Measurements from ENCODE around the gene SLC43A1.

The SLC43A1 gene

GRCh38 chr11:57438345-57439285 is 76.9 kb downstream of the SLC43A1 start:
- peak; percentile 97 to 99 for DNase-seq
- no peak overlapping the region for H3K4me3 ChIP-seq (ENCODE audit: low read depth, low read length)

GRCh38 chr11:57436031-57436430 is 79.5 kb downstream of the SLC43A1 start:
- Histone ChIP-seq H3K4me2 (ENCODE audit: low read length) (no peak overlapping the region), H2BK120ac (ENCODE audit: insufficient read depth, low read length, poor library complexity) (no peak overlapping the region), H3K18ac (ENCODE audit: low read length) (no peak overlapping the region), H3K4me1 (ENCODE audit: control insufficient read depth in 1 of 2, insufficient read depth in 2 of 2, low read length in 2 of 2) (peaks cover 2 to 7% of the 10 kb centered on the region in 2 experiments), H3K9me3 (ENCODE audit: insufficient read depth, low read depth, low read length) (no peaks in the 10 kb centered on the region), H2AFZ (ENCODE audit: insufficient read depth, low read length, poor library complexity) (no peak overlapping the region), H4K12ac (ENCODE audit: low read depth, low read length) (no peak overlapping the region), H2AK5ac (ENCODE audit: low read length) (no peak overlapping the region), H2BK12ac (ENCODE audit: low read length) (no peak overlapping the region), H4K91ac (ENCODE audit: low read depth, low read length) (no peak overlapping the region), H4K8ac (ENCODE audit: low read depth, low read length) (no peak overlapping the region), H3K23ac (ENCODE audit: low read length) (no peak overlapping the region), H3K27me3 (ENCODE audit: insufficient read depth, low read length) (no peaks in the 10 kb centered on the region), H3K79me2 (ENCODE audit: control insufficient read depth, insufficient read depth, low read length, poor library complexity) (no peaks in the 10 kb centered on the region), H3K4me3 (ENCODE audit: low read depth, low read length) (no peak overlapping the region), H3K14ac (ENCODE audit: low read length) (no peak overlapping the region), H3K4ac (ENCODE audit: low read depth, low read length) (no peak overlapping the region), H3K27ac (ENCODE audit: low read depth, low read length) (no peak overlapping the region), H3K36me3 (ENCODE audit: control insufficient read depth in 1 of 2, insufficient read depth in 2 of 2, low read length in 2 of 2) (no peaks in the 10 kb centered on the region), H2BK5ac (ENCODE audit: low read depth, low read length, poor library complexity) (no peak overlapping the region), H3K79me1 (ENCODE audit: low read length) (no peaks in the 10 kb centered on the region), H3K9ac (ENCODE audit: low read length) (no peak overlapping the region)
- WGBS (ENCODE audit: extremely low coverage, insufficient coverage, insufficient read length) = no CpG with 5 or more reads among the region's 7 CpGs
- peak in 1 of 2 donors; percentile 61 for DNase-seq

More at GRCh38 chr11:57438345-57439285, 76.9 kb downstream of the SLC43A1 start:
- no peak overlapping the region for H3K14ac ChIP-seq (ENCODE audit: low read length)
- H3K4me2 ChIP-seq (ENCODE audit: low read length) = no peak overlapping the region
- H3K4me1 ChIP-seq (ENCODE audit: control insufficient read depth in 1 of 2, insufficient read depth in 2 of 2, low read length in 2 of 2) = no peaks in the 10 kb centered on the region
- no peaks in the 10 kb centered on the region for H3K27me3 ChIP-seq (ENCODE audit: insufficient read depth, low read length)
- H2BK120ac ChIP-seq (ENCODE audit: insufficient read depth, low read length, poor library complexity) = no peak overlapping the region
- H2AK5ac ChIP-seq (ENCODE audit: low read length) = no peak overlapping the region
- no peak overlapping the region for H2AFZ ChIP-seq (ENCODE audit: insufficient read depth, low read length, poor library complexity)
- no peak overlapping the region for H3K18ac ChIP-seq (ENCODE audit: low read length)
- no peak overlapping the region for H4K12ac ChIP-seq (ENCODE audit: low read depth, low read length)
- no peak overlapping the region for H3K27ac ChIP-seq (ENCODE audit: low read depth, low read length)
- H4K8ac ChIP-seq (ENCODE audit: low read depth, low read length) = no peak overlapping the region
- H4K91ac ChIP-seq (ENCODE audit: low read depth, low read length) = no peak overlapping the region
- no peak overlapping the region for H2BK5ac ChIP-seq (ENCODE audit: low read depth, low read length, poor library complexity)
- H3K4ac ChIP-seq (ENCODE audit: low read depth, low read length) = no peak overlapping the region
- no peaks in the 10 kb centered on the region for H3K9me3 ChIP-seq (ENCODE audit: insufficient read depth, low read depth, low read length)
- no peak overlapping the region for H3K9ac ChIP-seq (ENCODE audit: low read length)
- H3K23ac ChIP-seq (ENCODE audit: low read length) = no peak overlapping the region
- no peaks in the 10 kb centered on the region for H3K36me3 ChIP-seq (ENCODE audit: control insufficient read depth in 1 of 2, insufficient read depth in 2 of 2, low read length in 2 of 2)
- WGBS (ENCODE audit: extremely low coverage, insufficient coverage, insufficient read length) = no CpG with 5 or more reads among the region's 12 CpGs
- no peaks in the 10 kb centered on the region for H3K79me2 ChIP-seq (ENCODE audit: control insufficient read depth, insufficient read depth, low read length, poor library complexity)
- H3K79me1 ChIP-seq (ENCODE audit: low read length) = no peaks in the 10 kb centered on the region
- H2BK12ac ChIP-seq (ENCODE audit: low read length) = no peak overlapping the region

GRCh38 chr11:57434640-57435546 is 80.6 kb downstream of the SLC43A1 start:
- no peaks in the 10 kb centered on the region for H3K9me3 ChIP-seq (ENCODE audit: insufficient read depth, low read depth, low read length)
- no peak overlapping the region for H3K4ac ChIP-seq (ENCODE audit: low read depth, low read length)
- WGBS (ENCODE audit: extremely low coverage, insufficient coverage, insufficient read length) = no CpG with 5 or more reads among the region's 15 CpGs
- no peak overlapping the region for H3K4me3 ChIP-seq (ENCODE audit: low read depth, low read length)
- peak; percentile 69 to 94 for DNase-seq
- H3K27ac ChIP-seq (ENCODE audit: low read depth, low read length) = no peak overlapping the region
- no peak overlapping the region for H2BK120ac ChIP-seq (ENCODE audit: insufficient read depth, low read length, poor library complexity)
- no peak overlapping the region for H4K8ac ChIP-seq (ENCODE audit: low read depth, low read length)
- H2BK5ac ChIP-seq (ENCODE audit: low read depth, low read length, poor library complexity) = no peak overlapping the region
- no peak overlapping the region for H2AFZ ChIP-seq (ENCODE audit: insufficient read depth, low read length, poor library complexity)
- no peak overlapping the region for H2AK5ac ChIP-seq (ENCODE audit: low read length)
- H3K36me3 ChIP-seq (ENCODE audit: control insufficient read depth in 1 of 2, insufficient read depth in 2 of 2, low read length in 2 of 2) = no peaks in the 10 kb centered on the region
- no peak overlapping the region for H4K12ac ChIP-seq (ENCODE audit: low read depth, low read length)
- H3K18ac ChIP-seq (ENCODE audit: low read length) = no peak overlapping the region
- peaks cover 3% of the 10 kb centered on the region for H3K27me3 ChIP-seq (ENCODE audit: insufficient read depth, low read length)
- H3K79me1 ChIP-seq (ENCODE audit: low read length) = no peaks in the 10 kb centered on the region
- H3K23ac ChIP-seq (ENCODE audit: low read length) = no peak overlapping the region
- H2BK12ac ChIP-seq (ENCODE audit: low read length) = no peak overlapping the region
- no peak overlapping the region for H3K9ac ChIP-seq (ENCODE audit: low read length)
- H3K14ac ChIP-seq (ENCODE audit: low read length) = no peak overlapping the region
- no peak overlapping the region for H3K4me2 ChIP-seq (ENCODE audit: low read length)
- peaks cover 2 to 7% of the 10 kb centered on the region in 2 experiments for H3K4me1 ChIP-seq (ENCODE audit: control insufficient read depth in 1 of 2, insufficient read depth in 2 of 2, low read length in 2 of 2)
- no peak overlapping the region for H4K91ac ChIP-seq (ENCODE audit: low read depth, low read length)
- no peaks in the 10 kb centered on the region for H3K79me2 ChIP-seq (ENCODE audit: control insufficient read depth, insufficient read depth, low read length, poor library complexity)
